Left ventricle myocardium superior (tissue), 1 donor: ENCODE results near the gene SLC4A11. TPM values are rescaled to one million over a fixed set of nuclear protein-coding genes. Genes with fewer than 3 reads are reported as not detected.

Experiments used
- ATAC-seq: fragments of 200-7000 bp; cut with Tn5 transposase; one replicate; pipeline ENCODE4 v1.9.1; 2020; ENCODE audit warnings: mild to moderate bottlenecking, moderate library complexity
- DNase-seq: peaks from one replicate; pipeline ENCODE4 v3.0.0-alpha.2; 2020
- intact Hi-C: fragments of 100-400 bp; cut with micrococcal nuclease; formaldehyde crosslinking; loops from one replicate; pipeline ENCODE4 v1.11.0; 2022
- total RNA-seq: library from RNA; stranded (reverse); fragmentation: NEBNext Ultra II Directional; extraction: Animal tissue kit (Norgen Biotek cat#: 25700); gene quantifications from one replicate; pipeline ENCODE4 v1.2.1, GENCODE V29; 2021
- donor health status: DM: no; HTN: yes; CAD: no; lungs with severe emphysema.

SLC4A11 gene
- total RNA-seq, 1 donor from 2014 or later, result 0.82 TPM

- intact Hi-C loops, result no loop called here
- DNase-seq (peak; percentile 68), ATAC-seq (peak; percentile 74)
Measured at GRCh38 chr20:3248167-3248992, 9.4 kb upstream of the SLC4A11 start.

DNA sequence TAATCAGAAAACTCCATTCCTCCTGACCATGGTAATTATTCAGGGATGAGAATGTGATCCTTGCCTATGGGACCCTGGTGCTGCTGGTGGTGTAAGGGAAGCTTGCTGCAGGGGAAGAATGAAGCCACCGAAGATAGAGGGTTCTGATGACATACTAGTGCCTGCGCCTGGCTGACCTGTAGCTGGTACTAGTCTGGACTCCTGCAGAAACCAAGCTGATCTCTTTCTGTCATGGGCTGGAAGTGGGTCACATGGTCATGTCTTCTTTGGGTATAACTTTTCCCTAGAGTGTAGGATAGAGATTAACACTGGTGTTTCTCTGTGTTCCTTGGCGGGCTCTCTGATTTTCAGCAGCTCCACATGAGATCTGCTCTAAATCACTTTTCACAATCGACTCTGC is 8.6 kb upstream of the SLC4A11 start:
- DNase-seq (no peak), ATAC-seq (peak; percentile 46)

GRCh38 chr20:3246682-3247081 is 7.7 kb upstream of the SLC4A11 start:
- intact Hi-C loops, result no loop called here
- DNase-seq, result no peak
- ATAC-seq, result no peak

More for the DNA sequence above, 8.6 kb upstream of the SLC4A11 start:
- intact Hi-C loops, result no loop called here

- ATAC-seq (no peak), DNase-seq (no peak)
- intact Hi-C loops, result no loop called here
Measured at GRCh38 chr20:3245711-3246110, 6.7 kb upstream of the SLC4A11 start.

DNA sequence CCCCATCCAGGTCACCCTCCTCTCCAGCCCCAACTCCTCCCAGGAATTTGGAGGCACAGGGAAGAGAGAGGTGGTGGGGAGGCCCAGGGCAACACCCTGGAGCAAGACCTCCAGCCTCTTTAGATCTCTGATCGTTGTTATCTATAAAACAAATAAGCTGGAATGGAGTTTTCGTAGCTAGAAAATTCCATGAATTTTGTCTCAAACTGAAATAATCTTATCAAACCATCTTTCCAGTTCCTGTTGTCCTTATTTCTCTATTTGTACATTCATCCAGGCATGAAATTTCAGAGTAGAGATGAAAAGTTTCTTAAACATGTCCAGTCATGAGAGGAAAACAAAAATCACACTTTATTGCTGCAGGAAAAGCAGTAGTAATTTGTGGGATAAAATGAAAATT is 6.2 kb upstream of the SLC4A11 start:
- DNase-seq (no peak), ATAC-seq (no peak)
- intact Hi-C loops, result no loop called here

DNA sequence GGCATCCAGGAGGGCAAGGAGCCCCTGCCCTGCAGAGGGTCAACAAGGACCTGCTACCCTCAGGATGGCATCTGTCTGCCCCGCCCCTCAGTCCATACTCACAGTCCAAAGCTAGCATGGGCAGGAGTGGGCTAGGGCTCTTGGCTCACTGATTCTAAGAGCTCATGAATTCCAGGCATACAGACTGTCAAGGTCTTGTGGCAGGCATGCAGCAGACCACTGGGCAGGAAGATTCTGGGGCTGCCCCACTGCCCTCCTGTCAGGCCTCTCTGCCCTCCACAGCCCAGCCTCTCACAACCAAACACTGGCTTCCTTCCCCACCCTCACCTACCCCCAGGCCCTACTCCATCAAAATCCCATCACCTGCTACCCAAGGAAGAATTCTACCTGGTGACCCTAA is 5.6 kb upstream of the SLC4A11 start:
- intact Hi-C loops, result no loop called here
- ATAC-seq, result no peak
- no peak for DNase-seq

GRCh38 chr20:3243718-3244358 is 4.8 kb upstream of the SLC4A11 start:
- intact Hi-C loops, result no loop called here
- ATAC-seq, result no peak
- DNase-seq, result no peak

GRCh38 chr20:3242172-3242692 is 3.2 kb upstream of the SLC4A11 start:
- intact Hi-C loops, result no loop called here
- ATAC-seq (no peak), DNase-seq (no peak)

DNA sequence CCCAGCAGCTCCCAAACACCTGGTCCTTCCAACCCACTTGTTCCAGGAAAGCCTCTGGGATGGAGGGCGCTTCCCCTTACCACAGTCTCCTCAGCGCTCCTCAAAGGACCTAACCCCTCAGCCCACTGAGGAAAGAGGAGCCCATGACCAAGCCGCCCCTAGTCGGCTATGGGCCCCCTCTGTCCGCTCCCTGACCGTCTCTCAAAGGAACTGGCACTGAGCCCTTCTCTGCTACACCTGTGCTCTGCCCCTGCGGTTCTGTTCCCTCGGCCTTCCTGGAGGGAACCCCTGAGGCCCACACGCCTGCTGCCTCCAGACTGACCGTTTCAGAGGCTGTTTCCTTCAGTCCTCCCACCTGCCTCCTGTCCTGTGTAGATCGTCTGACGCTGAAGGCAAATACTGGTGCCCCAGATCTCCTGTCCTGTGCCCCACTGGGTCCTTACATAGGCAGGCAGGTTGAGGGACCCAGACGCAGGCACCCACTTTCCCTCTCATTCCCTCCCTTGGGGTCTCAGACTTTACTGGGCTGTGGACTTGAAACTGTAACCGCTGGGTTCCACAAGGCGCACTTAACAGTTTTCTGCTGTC is 1.9 kb upstream of the SLC4A11 start:
- DNase-seq (no peak), ATAC-seq (no peak)
- intact Hi-C loops, result no loop called here

- intact Hi-C loops, result no loop called here
- peak; percentile 32 for DNase-seq
- peak; percentile 28 for ATAC-seq
Measured at GRCh38 chr20:3239867-3240775, 1.1 kb upstream of the SLC4A11 start.

GRCh38 chr20:3238616-3239025 is 369 bp downstream of the SLC4A11 start:
- intact Hi-C loops, result no loop called here
- DNase-seq (peak; percentile 37), ATAC-seq (no peak)

- peak; percentile 34 for DNase-seq
- ATAC-seq, result no peak
- intact Hi-C loops, result no loop called here
Measured at GRCh38 chr20:3237958-3238615, 903 bp downstream of the SLC4A11 start.

- DNase-seq, result no peak
- intact Hi-C loops, result no loop called here
- no peak for ATAC-seq
Measured at GRCh38 chr20:3237011-3237957, 1.7 kb downstream of the SLC4A11 start.

GRCh38 chr20:3235666-3236324 is 3.2 kb downstream of the SLC4A11 start:
- intact Hi-C loops, result no loop called here
- DNase-seq (no peak), ATAC-seq (no peak)

GRCh38 chr20:3233991-3234498 is 4.9 kb downstream of the SLC4A11 start:
- DNase-seq (no peak), ATAC-seq (no peak)
- intact Hi-C loops, result no loop called here

DNA sequence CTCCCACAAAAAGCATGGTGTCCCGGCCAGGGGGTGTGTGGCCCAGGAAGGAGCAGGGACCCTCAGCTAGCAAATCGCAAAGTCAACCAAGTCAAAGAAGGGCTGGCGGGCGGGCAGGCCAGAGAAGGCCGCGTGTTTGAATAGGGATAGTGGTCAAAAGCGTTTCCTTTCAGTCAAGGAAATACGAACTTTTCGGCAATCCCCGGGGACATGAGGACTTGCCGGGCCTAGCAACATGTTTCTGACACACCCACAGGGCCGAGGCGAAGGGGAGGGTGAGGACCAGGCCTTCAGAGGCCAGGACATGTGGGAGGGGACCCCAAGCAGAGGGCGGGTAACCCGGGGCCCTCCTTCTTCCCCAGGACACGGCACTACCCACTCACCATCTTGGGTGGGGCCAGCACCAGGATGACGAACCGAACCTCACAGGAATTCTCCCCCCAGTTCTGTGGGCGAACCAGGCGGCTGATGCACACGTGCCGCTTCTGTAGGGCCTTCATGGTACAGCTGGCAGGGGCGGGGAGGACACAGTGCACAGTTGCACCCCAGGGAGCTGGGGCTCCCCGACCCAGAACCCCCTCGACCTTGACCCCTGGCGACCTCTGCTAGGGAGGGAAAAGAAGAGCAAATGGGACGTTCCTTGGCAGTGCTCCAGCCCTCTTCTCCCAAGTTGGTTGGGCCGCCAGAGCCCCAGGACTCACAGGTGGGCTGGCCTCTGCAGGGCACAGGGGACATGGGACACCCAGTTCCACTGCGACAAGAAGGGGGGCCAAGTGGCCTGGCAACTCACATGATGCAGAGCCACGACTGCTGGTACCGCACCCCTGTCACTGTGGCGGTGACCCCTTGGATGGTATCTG is 5.6 kb downstream of the SLC4A11 start:
- ATAC-seq (no peak), DNase-seq (no peak)
- intact Hi-C loops, result no loop called here
